Body of pancreas (tissue), 4 donors: ENCODE data around the gene FAM193A.

Experiments used
- CTCF ChIP-seq, 7 experiments: fragments of 450-650 bp in 4 of 7; fragments of 200-600 bp in 3 of 7; sonication (generic) in 3 of 7; IDR thresholded peaks; one replicate each; pipeline ENCODE4 v1.5.1; 2016 to 2019; ENCODE audit warnings: antibody characterized with exemption in 7 of 7
- POLR2A ChIP-seq, 3 donors: fragments of 450-650 bp; IDR thresholded peaks; one replicate each; pipeline ENCODE4 v1.6.1; 2016; ENCODE audit warnings: antibody characterized with exemption in 3 of 3, mild to moderate bottlenecking in 2 of 3

GRCh38 chr4:2604614-2605013 is 68.2 kb downstream of the FAM193A start:
- TF ChIP-seq CTCF (IDR thresholded peaks at IDR 0.05) (no peak), POLR2A (IDR thresholded peaks at IDR 0.05) (no peak)
